AG10803 (cell line): ENCODE measurements around the gene LYZL1.

Experiments
- DNase-seq: peaks from one replicate; pipeline ENCODE4 v3.0.0; 2010; ENCODE audit warnings: low read depth
- H3K4me3 ChIP-seq: 2 replicates; pipeline ENCODE4 v1.5.1; 2011; ENCODE audit warnings: mild to moderate bottlenecking, low read length, control low read depth
- TF ChIP-seq, protein P1 (sequence below): conservative IDR thresholded peaks from 2 replicates; pipeline ENCODE4 v1.5.1; 2011; ENCODE audit warnings: mild to moderate bottlenecking, low read length, control low read depth, inconsistent platforms

LYZL1 gene

GRCh38 chr10:29343607-29344038 is 54.8 kb downstream of the LYZL1 start:
- TF ChIP-seq, protein P1, sequence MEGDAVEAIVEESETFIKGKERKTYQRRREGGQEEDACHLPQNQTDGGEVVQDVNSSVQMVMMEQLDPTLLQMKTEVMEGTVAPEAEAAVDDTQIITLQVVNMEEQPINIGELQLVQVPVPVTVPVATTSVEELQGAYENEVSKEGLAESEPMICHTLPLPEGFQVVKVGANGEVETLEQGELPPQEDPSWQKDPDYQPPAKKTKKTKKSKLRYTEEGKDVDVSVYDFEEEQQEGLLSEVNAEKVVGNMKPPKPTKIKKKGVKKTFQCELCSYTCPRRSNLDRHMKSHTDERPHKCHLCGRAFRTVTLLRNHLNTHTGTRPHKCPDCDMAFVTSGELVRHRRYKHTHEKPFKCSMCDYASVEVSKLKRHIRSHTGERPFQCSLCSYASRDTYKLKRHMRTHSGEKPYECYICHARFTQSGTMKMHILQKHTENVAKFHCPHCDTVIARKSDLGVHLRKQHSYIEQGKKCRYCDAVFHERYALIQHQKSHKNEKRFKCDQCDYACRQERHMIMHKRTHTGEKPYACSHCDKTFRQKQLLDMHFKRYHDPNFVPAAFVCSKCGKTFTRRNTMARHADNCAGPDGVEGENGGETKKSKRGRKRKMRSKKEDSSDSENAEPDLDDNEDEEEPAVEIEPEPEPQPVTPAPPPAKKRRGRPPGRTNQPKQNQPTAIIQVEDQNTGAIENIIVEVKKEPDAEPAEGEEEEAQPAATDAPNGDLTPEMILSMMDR: no peak
- no peak overlapping the region for H3K4me3 ChIP-seq
- no peak for DNase-seq

DNA sequence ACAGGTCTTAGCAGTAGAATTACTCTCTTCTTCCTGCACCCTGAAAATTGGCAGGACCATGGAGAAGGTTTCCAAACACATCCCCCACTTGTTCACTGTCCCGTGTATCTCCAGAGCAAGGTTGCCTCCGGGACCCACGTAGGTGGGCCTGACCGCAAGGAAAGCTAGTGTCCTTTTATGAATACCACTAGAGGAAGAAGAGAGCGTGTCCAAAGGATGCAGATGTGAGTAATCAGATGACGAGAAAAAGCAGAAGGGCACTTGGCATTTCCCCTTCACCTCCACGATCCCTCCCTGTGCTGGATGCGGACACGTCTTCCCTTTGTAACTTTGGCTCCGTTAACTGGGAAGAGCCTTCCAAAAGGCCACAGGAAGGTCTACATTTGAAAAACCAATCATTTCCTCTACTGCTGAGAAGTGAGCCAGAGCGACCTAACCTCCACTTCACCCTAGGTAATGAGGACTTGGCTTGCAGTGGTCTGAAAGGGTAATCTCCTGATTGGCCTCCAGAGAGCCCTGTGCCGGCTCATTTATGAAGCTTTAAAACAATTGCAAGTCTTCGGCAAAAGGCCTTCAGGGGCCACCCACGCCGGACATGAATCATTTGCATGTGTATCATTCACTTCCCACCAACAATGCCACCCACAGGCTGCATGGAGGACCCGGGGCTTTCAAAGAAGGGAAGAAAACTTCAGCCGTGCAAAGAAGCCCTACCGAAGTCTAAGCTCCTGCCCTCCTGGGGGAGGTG is 55.4 kb downstream of the LYZL1 start:
- DNase-seq: peak; percentile 13
- H3K4me3 ChIP-seq: no peak overlapping the region
- TF ChIP-seq, protein P1: no peak

DNA sequence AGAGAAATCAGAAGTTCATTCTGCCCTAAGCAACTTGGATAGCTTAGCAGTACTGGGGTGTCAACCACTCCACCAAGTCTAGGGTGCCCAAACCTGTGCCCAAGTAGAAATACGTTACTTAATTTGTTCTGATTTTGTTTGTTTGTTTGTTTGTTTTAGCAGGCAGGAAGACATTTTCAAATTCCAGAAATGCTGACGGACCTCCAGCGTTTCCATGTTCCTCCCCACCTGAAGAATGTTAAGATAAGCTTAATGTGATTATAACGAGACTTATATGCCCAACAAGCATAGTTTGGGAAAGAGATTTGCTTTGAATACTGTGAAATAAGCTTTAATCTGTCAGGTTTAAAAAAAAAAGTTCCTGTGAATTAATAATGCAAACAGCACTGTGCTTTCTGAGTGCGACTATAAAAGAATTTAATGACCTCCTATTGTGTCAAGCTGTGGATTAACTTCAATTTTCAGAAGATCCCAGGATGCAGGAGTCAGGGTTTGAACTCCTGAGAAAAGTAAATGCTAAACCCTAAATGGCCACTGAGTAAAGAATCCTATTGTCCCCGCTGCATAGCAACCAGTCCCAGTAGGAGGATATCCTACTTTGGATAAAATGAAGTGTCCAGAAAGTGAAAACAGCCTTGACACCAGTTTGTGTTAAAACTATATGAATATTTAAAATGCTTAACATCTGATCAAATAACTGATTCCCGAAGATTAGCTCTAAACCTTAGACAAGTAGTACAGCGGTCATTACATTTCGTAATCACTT is 56.5 kb downstream of the LYZL1 start:
- TF ChIP-seq, protein P1: no peak
- DNase-seq: no peak
- no peak overlapping the region for H3K4me3 ChIP-seq

GRCh38 chr10:29345910-29346209 is 57.0 kb downstream of the LYZL1 start:
- no peak overlapping the region for H3K4me3 ChIP-seq
- DNase-seq: no peak
- TF ChIP-seq, protein P1: no peak

DNA sequence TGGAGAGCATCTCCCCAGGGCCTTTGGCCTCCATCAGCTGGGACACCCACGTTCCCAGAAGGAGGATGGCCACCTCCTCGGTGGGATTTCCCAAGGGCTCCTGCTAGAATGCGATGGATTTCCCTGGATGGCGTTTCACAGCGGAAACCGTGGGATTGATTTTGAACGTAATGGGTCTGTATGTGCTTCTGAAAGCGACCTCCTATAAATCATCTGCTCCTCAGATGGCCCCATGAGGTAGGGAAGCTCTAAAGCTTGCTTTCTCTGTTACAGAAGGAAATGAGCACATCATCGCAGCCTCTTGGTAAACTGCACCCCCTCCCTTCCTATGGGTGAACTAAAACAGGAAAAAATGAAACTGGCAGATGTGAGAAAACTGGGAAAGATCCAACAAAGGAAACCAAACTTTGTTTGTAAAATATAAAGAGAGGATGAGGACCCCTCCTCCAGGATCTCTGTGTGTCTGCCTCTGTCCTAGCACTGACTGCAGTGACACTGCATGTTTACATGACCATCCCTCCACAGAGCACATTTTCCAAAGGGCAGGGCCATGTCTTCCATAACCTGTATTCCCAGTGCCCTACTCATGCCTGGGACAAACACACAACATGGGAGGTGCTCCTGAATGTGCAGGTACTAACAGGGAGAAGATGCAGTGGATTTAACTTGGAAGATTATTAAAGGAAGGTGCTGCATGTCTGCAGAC is 57.6 kb downstream of the LYZL1 start:
- DNase-seq: no peak
- no peak overlapping the region for H3K4me3 ChIP-seq
- TF ChIP-seq, protein P1: no peak

DNA sequence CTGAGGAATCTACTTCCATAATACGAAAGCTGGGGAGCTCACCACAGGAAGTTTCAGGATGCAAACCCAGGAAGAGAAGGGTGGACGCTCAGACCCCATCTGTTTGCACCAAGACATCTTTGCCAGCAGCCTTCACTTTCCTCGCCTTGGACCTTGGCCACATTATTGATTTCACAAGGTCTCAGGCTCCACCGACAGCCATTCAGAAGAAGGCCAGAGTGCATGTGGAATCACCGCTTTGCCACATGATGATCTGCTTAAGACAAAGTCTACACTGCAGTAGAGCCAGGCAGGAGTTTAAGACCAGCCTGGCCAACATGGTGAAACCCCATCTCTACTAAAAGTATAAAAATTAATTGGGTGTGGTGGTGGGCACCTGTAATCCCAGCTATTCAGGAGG is 60.0 kb downstream of the LYZL1 start:
- TF ChIP-seq, protein P1: no peak
- DNase-seq: no peak
- H3K4me3 ChIP-seq: no peak overlapping the region

DNA sequence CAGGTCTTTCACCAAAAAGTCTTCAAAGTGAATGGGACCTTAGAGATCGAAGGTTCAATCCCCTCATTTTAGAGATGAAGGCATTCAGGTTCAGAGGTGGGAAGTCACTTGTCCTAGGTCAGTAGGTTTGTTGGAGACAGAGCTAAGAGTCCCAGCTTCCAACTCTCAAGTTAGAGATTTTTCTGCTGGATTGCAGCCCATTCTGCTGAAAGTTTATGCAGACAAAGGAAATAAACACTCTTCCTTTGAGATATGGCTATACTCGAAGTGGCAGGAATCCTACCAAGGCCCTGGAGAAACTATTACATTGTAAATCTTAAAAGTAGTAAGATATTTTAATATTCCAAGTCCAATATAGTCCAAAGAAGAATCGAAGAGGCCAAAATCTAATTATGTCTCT is 64.4 kb downstream of the LYZL1 start:
- H3K4me3 ChIP-seq: no peak overlapping the region
- DNase-seq: no peak
- TF ChIP-seq, protein P1: no peak
